IPS-NIHi7 (cell line): ENCODE measurements around the gene C14orf119.
A peak's percentile ranks its signal among the peaks of the same experiment; 100 is the strongest.

Experiments
- DNase-seq: peaks from one replicate; pipeline ENCODE4 v3.0.0; 2012; ENCODE audit warnings: mixed read lengths; ENCODE audit errors: extremely low spot score

C14orf119 gene

GRCh38 chr14:23060536-23061260 is 34.6 kb upstream of the C14orf119 start:
- no peak for DNase-seq

- DNase-seq, result no peak
Measured at GRCh38 chr14:23062002-23062401, 33.3 kb upstream of the C14orf119 start.

- DNase-seq, result no peak
Measured at GRCh38 chr14:23063601-23064000, 31.7 kb upstream of the C14orf119 start.

GRCh38 chr14:23066368-23066767 is 28.9 kb upstream of the C14orf119 start:
- no peak for DNase-seq

GRCh38 chr14:23066855-23067744 is 28.2 kb upstream of the C14orf119 start:
- no peak for DNase-seq

DNA sequence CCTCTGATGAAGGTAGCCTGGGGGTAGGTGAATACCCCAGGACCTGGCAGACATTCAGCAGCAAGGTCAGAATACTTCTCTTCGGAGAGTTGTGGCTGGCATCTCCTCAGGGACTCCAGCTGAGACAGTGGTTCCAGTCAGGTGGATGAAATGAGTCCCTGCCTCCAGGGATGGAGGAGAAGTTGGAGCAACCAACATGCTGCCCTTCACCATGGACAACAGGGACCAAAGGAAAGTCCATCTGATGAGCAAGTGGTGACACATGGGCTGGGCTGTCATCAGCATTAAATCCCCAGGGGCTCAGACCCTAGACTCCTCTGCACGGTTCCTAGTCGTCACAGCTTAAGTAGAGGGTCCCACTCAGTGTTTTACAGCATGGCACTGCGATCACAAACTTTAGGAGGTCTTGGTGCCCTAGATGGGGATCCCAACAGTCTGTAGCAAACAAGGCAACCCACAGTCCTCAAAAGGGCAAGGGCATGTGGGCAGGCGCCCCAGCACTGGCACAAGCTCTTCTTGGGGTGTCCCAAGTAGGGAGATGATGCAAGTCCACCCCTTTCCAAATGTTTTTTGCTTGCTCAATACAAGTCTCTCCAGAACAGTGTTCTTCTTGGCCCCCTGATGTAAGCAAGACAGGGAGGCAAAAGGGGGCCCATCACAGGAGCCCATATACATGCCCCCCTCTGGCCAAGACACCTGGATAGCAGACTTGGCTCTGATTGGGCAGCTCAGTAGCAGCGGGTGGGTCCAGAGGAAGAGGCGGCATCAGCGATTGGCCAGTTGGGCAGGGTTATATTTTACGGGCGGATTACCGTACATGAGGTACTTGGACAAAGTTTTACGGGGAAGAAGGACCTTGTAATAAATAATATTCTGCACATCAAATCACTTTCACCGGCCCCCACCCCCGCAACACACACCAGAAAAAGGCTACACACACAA is 27.2 kb upstream of the C14orf119 start:
- no peak for DNase-seq

DNA sequence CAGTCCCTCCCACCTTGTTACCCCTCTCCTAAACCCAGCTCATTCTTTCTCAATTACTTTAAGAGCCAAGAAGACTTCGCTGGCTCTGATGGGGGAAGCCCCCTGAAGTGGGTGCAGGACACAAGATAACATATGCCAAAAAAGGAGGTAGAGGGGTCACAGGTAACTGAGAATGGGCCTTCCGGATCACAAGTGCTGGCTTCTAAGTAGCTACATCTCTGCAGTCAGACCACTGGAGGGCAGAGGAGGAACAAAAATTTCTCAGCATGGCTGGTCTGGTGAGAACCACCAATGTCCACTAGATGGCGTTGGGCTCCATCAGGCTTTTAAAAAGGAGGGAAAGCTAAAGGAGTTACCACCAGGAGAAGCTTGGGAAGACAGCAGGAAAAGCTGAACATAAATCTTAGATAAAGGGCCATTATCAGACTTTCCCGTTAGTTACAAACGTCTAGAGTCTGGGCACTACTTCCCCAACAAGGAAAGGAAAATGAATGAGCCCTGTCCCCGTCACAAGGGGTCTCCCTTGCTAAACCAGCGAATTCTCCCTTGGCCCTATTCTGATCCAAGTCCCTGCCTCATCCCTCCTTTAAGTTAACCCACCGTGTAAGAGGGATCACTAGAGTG is 26.4 kb upstream of the C14orf119 start:
- DNase-seq, result peak; percentile 85

DNA sequence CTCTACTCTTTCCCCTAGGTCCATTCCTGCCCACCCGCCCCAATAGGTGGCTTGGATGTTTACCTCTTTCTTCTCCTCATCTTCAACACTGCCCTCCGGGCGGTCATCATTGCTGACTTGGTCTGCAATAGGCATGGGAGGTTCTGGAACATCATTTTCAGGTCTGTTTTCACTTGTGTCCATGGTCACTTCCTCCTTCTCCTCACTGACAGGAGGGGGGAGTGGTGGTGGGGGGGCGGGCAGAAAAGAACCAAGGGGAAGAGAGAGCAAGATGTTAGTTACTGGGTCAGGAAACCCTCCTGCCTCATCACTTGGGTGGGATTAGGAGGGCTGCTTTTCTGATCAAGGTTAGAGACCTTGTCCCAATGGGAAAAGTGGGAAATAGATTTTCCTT is 25.9 kb upstream of the C14orf119 start:
- no peak for DNase-seq

DNA sequence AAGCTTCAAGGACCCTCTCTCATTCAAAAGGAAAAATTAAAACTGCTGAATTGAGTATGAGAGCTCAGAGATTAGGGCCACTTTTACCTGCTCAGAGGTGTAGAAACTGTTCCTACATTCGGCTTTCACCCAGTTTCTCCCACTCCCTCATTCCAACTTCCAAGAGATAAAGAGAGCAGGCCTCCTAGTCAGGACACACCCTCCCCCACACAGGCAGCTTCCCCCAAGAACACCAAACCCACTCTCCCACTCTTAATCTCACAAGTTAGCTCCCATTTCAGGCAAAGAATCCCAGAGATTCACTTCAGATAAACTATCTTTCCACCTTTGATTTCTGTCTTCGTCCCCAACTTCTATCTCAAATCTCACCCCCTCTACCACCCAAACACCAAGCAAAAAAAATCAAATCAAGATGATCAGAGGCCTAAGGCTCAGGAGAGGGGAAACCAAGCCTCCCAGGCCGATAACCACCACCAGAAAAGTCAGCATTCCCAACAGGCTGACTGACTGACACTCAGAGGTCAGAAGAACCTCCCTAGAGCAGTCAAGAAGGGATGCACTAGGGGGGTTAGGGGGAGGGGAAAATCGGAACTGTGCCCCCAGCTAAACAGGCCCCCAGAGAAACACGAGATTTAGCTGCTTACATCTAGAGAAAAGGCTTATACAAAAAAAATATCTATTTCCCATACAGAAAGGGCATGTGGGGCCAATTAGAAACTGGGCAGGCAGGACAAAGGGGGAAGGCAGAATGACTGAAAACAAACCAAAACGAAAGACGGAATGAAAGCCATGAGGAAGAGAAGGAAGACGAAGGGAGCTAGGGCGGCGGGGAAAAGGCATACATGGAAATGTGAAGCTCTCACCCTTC is 24.8 kb upstream of the C14orf119 start:
- DNase-seq, result no peak

DNA sequence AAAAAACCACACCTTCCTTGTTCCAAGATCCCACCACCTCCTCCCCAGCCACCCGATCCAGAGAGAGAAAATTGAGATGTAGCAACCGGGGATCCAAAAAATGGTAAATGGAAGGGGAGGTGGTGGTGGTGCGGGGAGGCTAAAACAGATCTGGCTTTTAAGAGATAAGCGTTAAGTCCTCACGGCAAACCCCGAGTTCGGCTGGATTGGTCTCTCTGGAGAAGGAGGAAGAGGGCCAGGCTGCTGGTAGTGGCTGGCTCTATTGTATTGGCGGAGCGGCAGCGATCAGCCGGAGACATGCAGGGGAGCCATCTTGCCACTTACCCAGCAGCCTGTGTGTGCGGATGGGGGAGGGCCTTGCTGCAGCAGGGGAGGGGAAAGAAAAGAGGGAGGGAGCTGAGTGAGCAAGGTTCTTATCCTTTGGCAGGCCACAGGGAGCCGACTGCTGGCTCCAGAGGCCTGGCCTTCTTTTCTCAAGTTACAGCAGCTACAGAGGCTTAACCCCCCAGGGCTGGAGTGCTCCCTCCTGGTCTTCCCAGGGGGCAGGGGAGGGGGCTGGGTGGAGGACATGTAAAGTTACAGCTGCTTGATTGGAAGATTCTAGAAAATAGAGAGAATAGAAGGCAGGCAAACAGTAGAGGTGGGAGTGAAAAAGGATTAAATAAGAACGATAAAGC is 23.9 kb upstream of the C14orf119 start:
- DNase-seq, result peak; percentile 90

DNA sequence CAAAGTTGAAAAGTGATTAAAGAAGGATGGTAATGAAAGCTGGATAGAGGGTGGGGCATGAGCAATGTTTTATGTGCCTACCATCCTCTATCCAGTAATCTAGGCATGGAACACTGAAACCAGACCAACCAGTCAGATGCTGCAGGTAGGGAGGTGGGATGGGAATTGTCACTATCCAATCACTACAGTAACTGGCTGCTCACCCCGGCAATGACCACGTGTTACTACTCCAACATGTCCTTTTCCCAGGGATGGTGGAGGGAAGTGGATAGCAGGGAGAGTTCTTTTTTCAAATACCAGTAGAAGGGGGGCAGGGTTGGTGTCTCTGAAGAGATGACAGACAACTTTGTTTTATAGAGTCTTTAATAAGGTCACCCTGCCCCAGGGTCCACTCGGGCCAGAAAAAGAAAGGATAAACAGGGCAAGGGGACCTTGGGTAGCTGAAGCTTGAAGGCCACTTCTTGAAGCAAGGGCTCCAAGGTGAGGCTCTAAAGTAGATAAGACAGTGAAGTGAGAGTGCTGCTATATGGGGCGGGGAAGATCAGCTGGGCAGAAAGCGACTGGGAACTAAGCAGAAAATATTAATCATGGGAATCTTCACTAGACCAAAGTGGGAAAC is 23.3 kb upstream of the C14orf119 start:
- peak; percentile 30 for DNase-seq

GRCh38 chr14:23074906-23075305 is 20.4 kb upstream of the C14orf119 start:
- no peak for DNase-seq

DNA sequence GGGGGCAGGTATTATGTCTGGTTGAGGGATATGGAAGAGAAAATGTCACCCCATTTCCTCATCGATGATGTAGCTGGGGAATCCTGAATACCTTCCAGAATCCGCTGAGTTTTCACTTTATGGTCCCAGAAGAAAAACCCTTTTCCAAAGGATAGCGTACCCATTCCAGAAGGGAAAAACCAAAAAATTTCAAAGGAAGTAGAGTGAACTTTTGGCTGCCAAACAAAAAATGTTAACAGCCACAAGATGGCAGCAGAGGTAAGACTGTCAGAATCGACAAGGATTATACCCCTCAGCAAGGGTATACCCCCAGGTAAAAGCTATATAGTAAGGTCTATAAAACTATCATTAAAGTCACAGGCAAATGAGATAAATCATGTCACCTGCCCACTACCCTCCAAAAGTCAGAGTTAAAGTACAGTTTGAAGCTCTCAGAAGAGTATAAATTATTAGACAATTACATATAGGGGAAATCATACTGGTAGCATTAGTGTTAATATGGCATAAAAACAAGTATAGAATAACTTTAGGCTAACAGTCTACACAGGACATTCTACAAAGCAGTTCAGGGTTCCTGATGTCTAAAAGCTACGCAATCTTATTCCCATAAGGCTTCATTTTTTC is 18.4 kb upstream of the C14orf119 start:
- peak; percentile 29 for DNase-seq

GRCh38 chr14:23077962-23078361 is 17.3 kb upstream of the C14orf119 start:
- DNase-seq, result no peak

DNA sequence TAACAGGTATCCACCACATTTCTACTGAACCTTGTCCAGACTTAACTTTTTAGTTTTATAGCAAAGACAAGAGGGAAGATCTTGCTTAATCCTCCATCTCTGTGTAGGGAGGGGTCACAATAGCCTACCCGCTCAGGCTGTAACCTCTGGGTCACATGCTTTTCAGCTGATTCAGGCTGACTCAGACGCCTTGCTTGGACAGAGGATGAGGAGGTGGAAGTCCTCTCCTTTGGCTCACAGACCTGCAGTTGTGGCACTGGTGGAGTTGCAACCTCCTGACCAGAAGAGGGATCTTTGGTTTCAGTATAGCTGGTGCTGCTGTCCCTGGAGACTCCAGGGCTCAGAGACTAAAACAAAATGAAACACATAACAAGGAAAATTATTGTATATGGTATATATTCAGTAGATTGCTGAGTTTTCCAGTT is 16.6 kb upstream of the C14orf119 start:
- no peak for DNase-seq

- DNase-seq, result no peak
Measured at GRCh38 chr14:23079716-23080115, 15.6 kb upstream of the C14orf119 start.

DNA sequence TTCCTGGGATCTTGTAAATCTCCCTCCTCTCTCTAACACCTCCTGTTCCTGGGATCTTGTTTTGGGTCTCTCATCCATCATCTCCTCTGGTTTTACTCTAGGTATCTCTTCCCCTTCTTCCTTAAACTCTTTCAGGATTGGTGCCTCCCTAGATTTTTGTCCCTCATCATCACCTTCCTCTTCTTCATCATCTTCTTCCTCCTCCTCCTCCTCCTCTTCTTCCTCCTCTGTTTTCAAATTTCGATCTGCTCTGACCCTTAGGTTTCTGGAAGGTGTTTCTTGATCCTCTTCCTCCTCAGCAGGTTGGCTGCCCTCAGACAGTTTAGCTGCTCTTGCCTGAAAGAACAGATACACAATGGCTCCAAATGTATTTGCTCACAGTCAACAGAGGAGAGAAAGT is 14.8 kb upstream of the C14orf119 start:
- DNase-seq, result no peak

DNA sequence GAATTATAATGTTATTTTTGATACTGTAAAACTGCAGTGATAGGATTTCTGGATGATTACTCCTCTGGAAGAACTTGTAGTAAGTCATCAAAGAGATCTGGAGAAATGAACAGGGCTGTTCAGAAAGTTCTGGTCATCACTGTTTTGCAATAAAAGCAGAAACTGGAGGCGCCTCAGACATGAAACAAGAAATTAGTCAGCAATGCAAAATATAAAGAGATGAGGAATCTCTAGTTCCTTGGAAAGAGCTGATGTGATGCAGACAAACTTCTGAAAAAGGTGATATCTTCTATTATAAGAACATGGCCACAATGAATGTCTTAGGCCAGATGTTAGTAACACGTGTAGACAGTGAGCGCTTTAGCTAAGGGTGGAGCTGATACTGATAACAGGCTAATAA is 9.8 kb upstream of the C14orf119 start:
- no peak for DNase-seq

DNA sequence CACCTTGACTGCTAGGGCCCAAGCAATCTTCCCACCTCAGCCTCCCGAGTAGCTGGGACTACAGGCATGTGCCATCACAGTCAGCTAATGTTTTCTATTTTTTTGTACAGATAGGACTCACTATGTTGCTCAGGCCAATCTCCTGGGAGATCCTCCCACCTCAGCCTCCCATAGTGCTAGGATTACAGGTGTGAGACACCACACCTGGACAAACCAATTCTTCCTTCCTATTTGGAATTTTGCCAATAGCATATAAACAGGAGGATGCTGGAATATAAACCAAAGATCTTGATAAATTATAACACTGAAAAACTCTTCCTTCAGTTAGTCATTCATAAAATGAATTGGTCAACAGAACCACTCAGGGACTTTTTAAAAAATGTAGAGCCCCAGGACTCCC is 8.7 kb upstream of the C14orf119 start:
- DNase-seq, result no peak
